ENCODE results near the gene IBTK. TPM values are rescaled to one million over a fixed set of nuclear protein-coding genes. Genes with fewer than 3 reads are reported as not detected.
A peak's percentile ranks its signal among the peaks of the same experiment; 100 is the strongest.

IBTK gene
- polyA plus RNA-seq, 3 donors, result 7.0 to 20.2 (median 13.1) TPM

DNA sequence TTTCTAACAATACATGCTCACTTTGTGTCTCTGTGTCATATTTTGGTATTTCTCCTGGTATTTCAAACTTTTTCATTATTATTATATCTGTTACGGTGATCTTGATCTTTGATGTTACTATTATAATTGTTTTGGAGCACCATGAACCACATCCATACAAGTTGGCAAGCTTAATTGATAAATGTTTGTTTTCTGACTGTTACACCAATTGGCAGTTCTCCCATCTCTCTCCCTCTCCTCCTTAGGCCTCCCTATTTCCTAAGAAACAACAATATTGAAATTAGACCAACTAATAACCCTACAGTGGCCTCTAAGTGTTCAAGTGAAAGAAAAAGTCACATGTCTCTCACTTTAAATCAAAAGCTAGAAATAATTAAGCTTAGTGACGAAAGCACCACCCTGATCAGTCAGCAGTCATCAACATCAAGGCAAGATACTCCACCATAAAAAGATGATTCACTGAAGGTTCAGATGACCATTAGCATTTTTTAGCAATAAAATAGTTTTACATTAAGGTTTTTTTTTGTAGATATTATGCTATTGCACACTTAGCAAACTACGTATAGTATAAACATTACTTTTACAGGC is 61.5 kb downstream of the IBTK start:
- Mint-ChIP-seq H3K4me3 (no peak overlapping the region), H3K27ac (no peak overlapping the region), H3K36me3 (peaks cover 67 to 73% of the 10 kb centered on the region in 2 donors), H3K4me1 (no peaks in the 10 kb centered on the region), H3K9me3 (no peaks in the 10 kb centered on the region), H3K27me3 (ENCODE audit: low read depth in 3 of 3) (no peaks in the 10 kb centered on the region)
- Histone ChIP-seq H3K27me3 (ENCODE audit: control insufficient read depth in 2 of 2, insufficient read depth in 2 of 2, low read length in 2 of 2) (no peaks in the 10 kb centered on the region), H2AFZ (ENCODE audit: insufficient read depth, low read depth, low read length, poor library complexity, severe bottlenecking) (no peak overlapping the region), H3K27ac (ENCODE audit: low read depth in 1 of 2, low read length in 2 of 2) (no peak overlapping the region), H3K4me2 (replicated peaks; ENCODE audit: extremely low read depth, low read length, poor library complexity, severe bottlenecking) (no peak overlapping the region), H3K79me2 (ENCODE audit: insufficient read depth, low read length) (no peaks in the 10 kb centered on the region), H3K36me3 (replicated peaks in 1 of 2; ENCODE audit: control insufficient read depth in 1 of 2, insufficient read depth in 2 of 2, low read length in 2 of 2) (peaks cover 89 to 92% of the 10 kb centered on the region in 2 donors), H3K4me3 (replicated peaks in 1 of 3; ENCODE audit: low read depth in 2 of 3, low read length in 3 of 3) (no peak overlapping the region), H4K20me1 (ENCODE audit: insufficient read depth, low read length) (no peaks in the 10 kb centered on the region), H3K4me1 (ENCODE audit: control insufficient read depth in 1 of 2, insufficient read depth in 2 of 2, low read length in 2 of 2) (no peaks in the 10 kb centered on the region), H3K9me3 (replicated peaks in 1 of 2; ENCODE audit: control insufficient read depth in 1 of 2, insufficient read depth in 1 of 2, low read length in 2 of 2) (no peaks in the 10 kb centered on the region), H3K9ac (ENCODE audit: insufficient read depth, low read length, poor library complexity, severe bottlenecking) (no peak overlapping the region)
- DNase-seq, result no peak
- no CpG with 5 or more reads among the region's 3 CpGs for WGBS (ENCODE audit: insufficient coverage)
- TF ChIP-seq, protein P1, sequence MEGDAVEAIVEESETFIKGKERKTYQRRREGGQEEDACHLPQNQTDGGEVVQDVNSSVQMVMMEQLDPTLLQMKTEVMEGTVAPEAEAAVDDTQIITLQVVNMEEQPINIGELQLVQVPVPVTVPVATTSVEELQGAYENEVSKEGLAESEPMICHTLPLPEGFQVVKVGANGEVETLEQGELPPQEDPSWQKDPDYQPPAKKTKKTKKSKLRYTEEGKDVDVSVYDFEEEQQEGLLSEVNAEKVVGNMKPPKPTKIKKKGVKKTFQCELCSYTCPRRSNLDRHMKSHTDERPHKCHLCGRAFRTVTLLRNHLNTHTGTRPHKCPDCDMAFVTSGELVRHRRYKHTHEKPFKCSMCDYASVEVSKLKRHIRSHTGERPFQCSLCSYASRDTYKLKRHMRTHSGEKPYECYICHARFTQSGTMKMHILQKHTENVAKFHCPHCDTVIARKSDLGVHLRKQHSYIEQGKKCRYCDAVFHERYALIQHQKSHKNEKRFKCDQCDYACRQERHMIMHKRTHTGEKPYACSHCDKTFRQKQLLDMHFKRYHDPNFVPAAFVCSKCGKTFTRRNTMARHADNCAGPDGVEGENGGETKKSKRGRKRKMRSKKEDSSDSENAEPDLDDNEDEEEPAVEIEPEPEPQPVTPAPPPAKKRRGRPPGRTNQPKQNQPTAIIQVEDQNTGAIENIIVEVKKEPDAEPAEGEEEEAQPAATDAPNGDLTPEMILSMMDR (IDR thresholded peaks at IDR 0.05), result no peak
- intact Hi-C loops (cut with micrococcal nuclease), result no loop called here

DNA sequence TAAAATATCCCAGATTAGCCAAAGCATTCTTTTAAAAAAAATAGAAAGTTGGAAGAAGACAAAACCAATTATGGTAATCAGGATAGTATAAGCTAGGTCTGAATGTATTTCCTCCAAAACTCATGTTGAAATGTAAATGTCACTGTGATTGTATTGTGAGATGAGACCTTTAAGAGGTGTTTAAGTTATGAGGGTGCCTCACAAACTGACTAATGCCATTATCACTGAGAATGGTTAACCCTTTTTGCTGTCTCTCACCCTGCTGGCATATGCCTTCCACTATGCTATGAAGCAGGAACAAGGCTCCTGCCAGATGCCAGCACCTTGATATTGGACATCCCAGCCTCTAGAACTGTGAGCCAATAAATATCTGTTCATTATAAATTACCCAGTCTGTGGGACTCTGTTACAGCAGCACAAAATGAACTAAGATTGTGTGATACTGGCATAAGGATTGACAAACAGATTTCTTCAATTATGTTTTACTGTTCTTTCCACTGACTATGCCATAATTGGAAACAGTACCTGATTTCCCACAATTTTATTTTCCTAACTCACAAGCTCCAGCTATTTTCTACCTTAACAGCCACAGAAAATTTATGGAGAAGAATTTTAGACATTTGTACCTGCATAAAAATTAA is 63.8 kb downstream of the IBTK start:
- Mint-ChIP-seq H3K27me3 (ENCODE audit: low read depth in 3 of 3) (no peaks in the 10 kb centered on the region), H3K27ac (peak overlapping the region in 1 of 7 donors; percentile 42), H3K36me3 (peaks cover 67 to 73% of the 10 kb centered on the region in 2 donors), H3K4me3 (no peak overlapping the region), H3K9me3 (no peaks in the 10 kb centered on the region), H3K4me1 (no peaks in the 10 kb centered on the region)
- no peak overlapping the region for H2AFZ ChIP-seq (ENCODE audit: insufficient read depth, low read depth, low read length, poor library complexity, severe bottlenecking)
- peaks cover 90 to 93% of the 10 kb centered on the region in 2 donors for H3K36me3 ChIP-seq (replicated peaks in 1 of 2; ENCODE audit: control insufficient read depth in 1 of 2, insufficient read depth in 2 of 2, low read length in 2 of 2)
- no peak overlapping the region for H3K27ac ChIP-seq (ENCODE audit: low read depth in 1 of 2, low read length in 2 of 2)
- H3K79me2 ChIP-seq (ENCODE audit: insufficient read depth, low read length), result no peaks in the 10 kb centered on the region
- TF ChIP-seq, protein P1 (IDR thresholded peaks at IDR 0.05), result no peak
- no peak overlapping the region for H3K9ac ChIP-seq (ENCODE audit: insufficient read depth, low read length, poor library complexity, severe bottlenecking)
- no peak overlapping the region for H3K4me3 ChIP-seq (replicated peaks in 1 of 3; ENCODE audit: low read depth in 2 of 3, low read length in 3 of 3)
- H3K4me1 ChIP-seq (ENCODE audit: control insufficient read depth in 1 of 2, insufficient read depth in 2 of 2, low read length in 2 of 2), result no peaks in the 10 kb centered on the region
- intact Hi-C loops (cut with micrococcal nuclease), result no loop called here
- no peak for DNase-seq
- no peaks in the 10 kb centered on the region for H3K9me3 ChIP-seq (replicated peaks in 1 of 2; ENCODE audit: control insufficient read depth in 1 of 2, insufficient read depth in 1 of 2, low read length in 2 of 2)
- no peak overlapping the region for H3K4me2 ChIP-seq (replicated peaks; ENCODE audit: extremely low read depth, low read length, poor library complexity, severe bottlenecking)
- no peaks in the 10 kb centered on the region for H4K20me1 ChIP-seq (ENCODE audit: insufficient read depth, low read length)
- no peaks in the 10 kb centered on the region for H3K27me3 ChIP-seq (ENCODE audit: control insufficient read depth in 2 of 2, insufficient read depth in 2 of 2, low read length in 2 of 2)

Data from CD14-positive monocyte (primary cell).